ENCODE data around the gene PDK3.
A peak's percentile ranks its signal among the peaks of the same experiment; 100 is the strongest.

The PDK3 gene

GRCh38 chrX:24464836-24465531, at the start of gene PDK3:
Gene PDK3, plus strand, starts transcription at chrX:24465286. Its CDS starts 170 bp downstream, at chrX:24465456.
- TF ChIP-seq FOXM1 (IDR thresholded peaks at IDR 0.05; ENCODE audit: borderline replicate concordance) = no peak
- TF ChIP-seq L3MBTL2 (conservative IDR thresholded peaks at IDR 0.05) = peak; percentile 38; the same call in 1 of the 2 replicates
- DNase-seq (ENCODE audit: extremely low spot score) = peak; percentile 87
- ChIA-PET POLR2A (interaction anchor here (0.6 to 0.8 kb wide), 2 partner anchors 33 to 58 kb away, joined by 3 read pairs; no protein-coding TSS in a partner anchor), CTCF (no interaction called here)

GRCh38 chrX:24415921-24416320, 49.2 kb upstream of the PDK3 start:
- ChIA-PET CTCF (no interaction called here), POLR2A (no interaction called here)
- TF ChIP-seq CTBP1 (IDR thresholded peaks at IDR 0.05; ENCODE audit: borderline replicate concordance) (no peak), FOXA1 (IDR thresholded peaks at IDR 0.05) (no peak), LEF1 (IDR thresholded peaks at IDR 0.05; ENCODE audit: borderline replicate concordance) (no peak), ARNT (IDR thresholded peaks at IDR 0.05) (no peak), PKNOX1 (IDR thresholded peaks at IDR 0.05) (no peak), TARDBP (IDR thresholded peaks at IDR 0.05) (no peak), FOXM1 (IDR thresholded peaks at IDR 0.05; ENCODE audit: borderline replicate concordance) (no peak), HDGF (IDR thresholded peaks at IDR 0.05; ENCODE audit: borderline replicate concordance) (no peak), SUZ12 (IDR thresholded peaks at IDR 0.05) (no peak), FOXK2 (IDR thresholded peaks at IDR 0.05) (no peak), ZNF384 (IDR thresholded peaks at IDR 0.05) (no peak), NFRKB (IDR thresholded peaks at IDR 0.05) (no peak), L3MBTL2 (conservative IDR thresholded peaks at IDR 0.05) (no peak), ELF4 (IDR thresholded peaks at IDR 0.05) (no peak)
- DNase-seq (ENCODE audit: extremely low spot score) = no peak

GRCh38 chrX:24423960-24424359, 41.1 kb upstream of the PDK3 start:
- ChIA-PET POLR2A (no interaction called here), CTCF (no interaction called here)
- no peak for DNase-seq (ENCODE audit: extremely low spot score)
- TF ChIP-seq BHLHE40 (IDR thresholded peaks at IDR 0.05; ENCODE audit: borderline replicate concordance) (no peak), FOXA1 (IDR thresholded peaks at IDR 0.05) (no peak), FOXM1 (IDR thresholded peaks at IDR 0.05; ENCODE audit: borderline replicate concordance) (no peak), CTBP1 (IDR thresholded peaks at IDR 0.05; ENCODE audit: borderline replicate concordance) (no peak), ZNF384 (IDR thresholded peaks at IDR 0.05) (no peak), ARNT (IDR thresholded peaks at IDR 0.05) (no peak), FOXK2 (IDR thresholded peaks at IDR 0.05) (no peak), PKNOX1 (IDR thresholded peaks at IDR 0.05) (no peak), NFRKB (IDR thresholded peaks at IDR 0.05) (no peak), SP1 (IDR thresholded peaks at IDR 0.05) (no peak), SUZ12 (IDR thresholded peaks at IDR 0.05) (no peak), TARDBP (IDR thresholded peaks at IDR 0.05) (no peak), L3MBTL2 (conservative IDR thresholded peaks at IDR 0.05) (no peak)

- ChIA-PET CTCF (no interaction called here), POLR2A (no interaction called here)
- no peak for DNase-seq (ENCODE audit: extremely low spot score)
- TF ChIP-seq L3MBTL2 (conservative IDR thresholded peaks at IDR 0.05) (no peak), ELF4 (IDR thresholded peaks at IDR 0.05) (no peak), SUZ12 (IDR thresholded peaks at IDR 0.05) (no peak), SP1 (IDR thresholded peaks at IDR 0.05) (no peak), BHLHE40 (IDR thresholded peaks at IDR 0.05; ENCODE audit: borderline replicate concordance) (no peak), ZNF384 (IDR thresholded peaks at IDR 0.05) (no peak), FOXA1 (IDR thresholded peaks at IDR 0.05) (no peak), ARNT (IDR thresholded peaks at IDR 0.05) (no peak)
Observed at GRCh38 chrX:24424948-24425347, 40.1 kb upstream of the PDK3 start.

GRCh38 chrX:24425806-24426205, 39.3 kb upstream of the PDK3 start:
- ChIA-PET CTCF (no interaction called here), POLR2A (no interaction called here)
- no peak for DNase-seq (ENCODE audit: extremely low spot score)
- no peak for TF ChIP-seq TARDBP (IDR thresholded peaks at IDR 0.05)
- no peak for TF ChIP-seq SP1 (IDR thresholded peaks at IDR 0.05)
- TF ChIP-seq ARNT (IDR thresholded peaks at IDR 0.05) = no peak
- TF ChIP-seq ELF4 (IDR thresholded peaks at IDR 0.05) = no peak
- no peak for TF ChIP-seq PKNOX1 (IDR thresholded peaks at IDR 0.05)
- no peak for TF ChIP-seq FOXM1 (IDR thresholded peaks at IDR 0.05; ENCODE audit: borderline replicate concordance)
- TF ChIP-seq HDGF (IDR thresholded peaks at IDR 0.05; ENCODE audit: borderline replicate concordance) = no peak
- TF ChIP-seq FOXA1 (IDR thresholded peaks at IDR 0.05) = no peak
- TF ChIP-seq CTBP1 (IDR thresholded peaks at IDR 0.05; ENCODE audit: borderline replicate concordance) = no peak
- no peak for TF ChIP-seq SUZ12 (IDR thresholded peaks at IDR 0.05)
- TF ChIP-seq L3MBTL2 (conservative IDR thresholded peaks at IDR 0.05) = no peak

GRCh38 chrX:24426340-24426913, 38.7 kb upstream of the PDK3 start:
- TF ChIP-seq FOXA1 (IDR thresholded peaks at IDR 0.05) (no peak), FOXK2 (IDR thresholded peaks at IDR 0.05) (no peak), L3MBTL2 (conservative IDR thresholded peaks at IDR 0.05) (no peak), TARDBP (IDR thresholded peaks at IDR 0.05) (no peak), PKNOX1 (IDR thresholded peaks at IDR 0.05) (no peak), LEF1 (IDR thresholded peaks at IDR 0.05; ENCODE audit: borderline replicate concordance) (no peak), HDGF (IDR thresholded peaks at IDR 0.05; ENCODE audit: borderline replicate concordance) (no peak)
- ChIA-PET POLR2A (no interaction called here), CTCF (no interaction called here)
- no peak for DNase-seq (ENCODE audit: extremely low spot score)

Measured in HEK293T (cell line).